ENCODE measurements around the gene AAGAB. TPM values are rescaled to one million over a fixed set of nuclear protein-coding genes. Genes with fewer than 3 reads are reported as not detected.
A peak's percentile ranks its signal among the peaks of the same experiment; 100 is the strongest.

Gene AAGAB
- total RNA-seq, 1 experiment from 2014 or later: 102 TPM

GRCh38 chr15:67170143-67170925 is 84.1 kb downstream of the AAGAB start:
- in situ Hi-C loops (cut with HindIII; ENCODE audit: low pct_unique_long_range_greater_than_20kb, low sequenced_read_pairs) (no loop called here), intact Hi-C loops (cut with micrococcal nuclease; ENCODE audit: unreplicated experiment) (no loop called here)
- POLR2A ChIA-PET: no interaction called here
- DNase-seq (ENCODE audit: low read depth, low spot score) (no peak), ATAC-seq (no peak)
- BruUV-seq (replicated peaks): no TSS peak
- Histone ChIP-seq H3K27me3 (ENCODE audit: control insufficient read depth, insufficient read depth, low read length) (no peaks in the 10 kb centered on the region), H3K4me1 (ENCODE audit: control insufficient read depth, insufficient read depth, low read length) (peaks cover 100% of the 10 kb centered on the region), H3K9me3 (ENCODE audit: control insufficient read depth, insufficient read depth, low read depth, low read length) (no peaks in the 10 kb centered on the region), H3K4me3 (ENCODE audit: low read depth in 2 of 2, low read length in 2 of 2) (no peak overlapping the region), H3K27ac (ENCODE audit: low read length) (peak overlapping the region; percentile 94), H3K36me3 (ENCODE audit: control insufficient read depth, insufficient read depth, low read length) (peaks cover 39% of the 10 kb centered on the region)
- TF ChIP-seq TCF7L2 (IDR thresholded peaks at IDR 0.05; ENCODE audit: low read depth, low read length) (no peak), REST (IDR thresholded peaks at IDR 0.05; ENCODE audit: insufficient read depth in 1 of 2, low read depth in 2 of 2, low read length in 1 of 2) (no peak), SIN3A (IDR thresholded peaks at IDR 0.05; ENCODE audit: borderline replicate concordance, insufficient read depth, low read depth, low read length) (no peak), POLR2AphosphoS5 (IDR thresholded peaks at IDR 0.05; ENCODE audit: low read depth, low read length) (no peak)
- TF ChIP-seq, protein P1, sequence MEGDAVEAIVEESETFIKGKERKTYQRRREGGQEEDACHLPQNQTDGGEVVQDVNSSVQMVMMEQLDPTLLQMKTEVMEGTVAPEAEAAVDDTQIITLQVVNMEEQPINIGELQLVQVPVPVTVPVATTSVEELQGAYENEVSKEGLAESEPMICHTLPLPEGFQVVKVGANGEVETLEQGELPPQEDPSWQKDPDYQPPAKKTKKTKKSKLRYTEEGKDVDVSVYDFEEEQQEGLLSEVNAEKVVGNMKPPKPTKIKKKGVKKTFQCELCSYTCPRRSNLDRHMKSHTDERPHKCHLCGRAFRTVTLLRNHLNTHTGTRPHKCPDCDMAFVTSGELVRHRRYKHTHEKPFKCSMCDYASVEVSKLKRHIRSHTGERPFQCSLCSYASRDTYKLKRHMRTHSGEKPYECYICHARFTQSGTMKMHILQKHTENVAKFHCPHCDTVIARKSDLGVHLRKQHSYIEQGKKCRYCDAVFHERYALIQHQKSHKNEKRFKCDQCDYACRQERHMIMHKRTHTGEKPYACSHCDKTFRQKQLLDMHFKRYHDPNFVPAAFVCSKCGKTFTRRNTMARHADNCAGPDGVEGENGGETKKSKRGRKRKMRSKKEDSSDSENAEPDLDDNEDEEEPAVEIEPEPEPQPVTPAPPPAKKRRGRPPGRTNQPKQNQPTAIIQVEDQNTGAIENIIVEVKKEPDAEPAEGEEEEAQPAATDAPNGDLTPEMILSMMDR (IDR thresholded peaks at IDR 0.05): no peak
- CTCF ChIA-PET: no interaction called here

GRCh38 chr15:67168694-67169093 is 85.8 kb downstream of the AAGAB start:
- intact Hi-C loops (cut with micrococcal nuclease; ENCODE audit: unreplicated experiment): no loop called here

More at GRCh38 chr15:67168694-67169093, 85.8 kb downstream of the AAGAB start:
- H3K36me3 ChIP-seq (ENCODE audit: control insufficient read depth, insufficient read depth, low read length): peaks cover 32% of the 10 kb centered on the region
- no peaks in the 10 kb centered on the region for H3K9me3 ChIP-seq (ENCODE audit: control insufficient read depth, insufficient read depth, low read depth, low read length)
- no peaks in the 10 kb centered on the region for H3K27me3 ChIP-seq (ENCODE audit: control insufficient read depth, insufficient read depth, low read length)
- POLR2A ChIA-PET: no interaction called here
- H3K4me3 ChIP-seq (ENCODE audit: low read depth in 2 of 2, low read length in 2 of 2): no peak overlapping the region
- CTCF ChIA-PET: no interaction called here
- no TSS peak for BruUV-seq (replicated peaks)
- H3K4me1 ChIP-seq (ENCODE audit: control insufficient read depth, insufficient read depth, low read length): peaks cover 100% of the 10 kb centered on the region
- in situ Hi-C loops (cut with HindIII; ENCODE audit: low pct_unique_long_range_greater_than_20kb, low sequenced_read_pairs): no loop called here
- ATAC-seq (no peak), DNase-seq (ENCODE audit: low read depth, low spot score) (no peak)
- peak overlapping the region; percentile 94 for H3K27ac ChIP-seq (ENCODE audit: low read length)
- TF ChIP-seq, protein P1 (IDR thresholded peaks at IDR 0.05): no peak
- no peak for TF ChIP-seq SIN3A (IDR thresholded peaks at IDR 0.05; ENCODE audit: borderline replicate concordance, insufficient read depth, low read depth, low read length)
- TF ChIP-seq POLR2AphosphoS5 (IDR thresholded peaks at IDR 0.05; ENCODE audit: low read depth, low read length): no peak
- TF ChIP-seq TCF7L2 (IDR thresholded peaks at IDR 0.05; ENCODE audit: low read depth, low read length): no peak
- no peak for TF ChIP-seq REST (IDR thresholded peaks at IDR 0.05; ENCODE audit: insufficient read depth in 1 of 2, low read depth in 2 of 2, low read length in 1 of 2)

All from Panc1 (cell line).